Hematopoietic multipotent progenitor cell treated with erythropoietin and hydrocortisone succinate and interleukin-3 and kit ligand, for 6 days (in vitro differentiated cells): ENCODE measurements around the gene PLG.
"Not testable (repeated sequence)": the region's sequence is repeated elsewhere in the genome, so short reads cannot be mapped to it uniquely, and the experiment has no call there.

Experiments used
- DNase-seq: peaks from one replicate; pipeline ENCODE4 v3.0.0-alpha.2; 2015

The PLG gene

GRCh38 chr6:160701918-160702680 is at the start of gene PLG:
TSS of gene PLG (plus strand) at chr6:160702244. CDS start at chr6:160702305, 61 bp downstream.
- DNase-seq: not testable (repeated sequence)

GRCh38 chr6:160659562-160659961 is 42.5 kb upstream of the PLG start:
- no peak for DNase-seq

DNA sequence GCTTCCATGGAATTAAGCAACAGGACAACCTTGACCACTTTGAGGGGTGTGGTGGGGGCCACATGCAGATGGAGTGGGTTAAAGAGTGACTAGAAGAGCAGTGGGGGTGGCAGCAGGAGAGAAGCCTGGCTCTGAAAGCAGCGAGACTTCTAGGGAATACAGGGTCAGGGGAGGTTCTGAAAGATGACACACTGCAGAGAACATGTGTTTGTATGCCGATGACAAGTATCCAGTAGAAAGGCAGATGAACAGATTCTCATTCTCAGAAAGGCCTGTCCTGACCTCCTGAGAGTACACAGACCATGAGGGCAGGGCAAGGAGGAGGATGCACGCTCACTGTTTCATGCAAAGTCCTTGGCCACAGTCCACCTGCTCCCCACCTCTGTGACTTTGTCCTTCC is 40.8 kb upstream of the PLG start:
- DNase-seq: no peak

GRCh38 chr6:160662429-160662828 is 39.6 kb upstream of the PLG start:
- DNase-seq: no peak

GRCh38 chr6:160662842-160663241 is 39.2 kb upstream of the PLG start:
- no peak for DNase-seq

- DNase-seq: not testable (repeated sequence)
Observed at GRCh38 chr6:160664198-160664597, 37.8 kb upstream of the PLG start, which contains the start of gene LPA. TSS of gene LPA (minus strand) at chr6:160664275. CDS start at chr6:160664214, 61 bp downstream.

GRCh38 chr6:160667639-160668481 is 34.2 kb upstream of the PLG start:
- peak; percentile 25 for DNase-seq

DNA sequence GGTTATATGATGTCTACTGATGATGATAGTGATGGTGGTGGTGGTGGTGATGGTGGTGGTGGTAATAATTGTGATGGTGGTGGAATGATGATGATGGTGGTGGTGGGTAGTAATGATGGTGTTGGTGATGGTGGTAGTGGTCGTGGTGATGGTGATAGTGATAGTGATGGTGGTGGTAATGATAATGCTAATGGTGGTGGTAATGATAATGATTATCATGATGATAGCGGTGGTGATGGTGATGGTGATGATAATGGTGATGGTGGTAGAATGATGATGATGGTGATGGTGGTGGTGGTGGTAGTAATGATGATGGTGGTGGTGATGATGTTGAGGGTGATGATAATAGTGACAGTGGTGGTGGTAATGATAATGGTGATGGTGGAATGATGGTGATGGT is 33.5 kb upstream of the PLG start:
- DNase-seq: no peak

DNA sequence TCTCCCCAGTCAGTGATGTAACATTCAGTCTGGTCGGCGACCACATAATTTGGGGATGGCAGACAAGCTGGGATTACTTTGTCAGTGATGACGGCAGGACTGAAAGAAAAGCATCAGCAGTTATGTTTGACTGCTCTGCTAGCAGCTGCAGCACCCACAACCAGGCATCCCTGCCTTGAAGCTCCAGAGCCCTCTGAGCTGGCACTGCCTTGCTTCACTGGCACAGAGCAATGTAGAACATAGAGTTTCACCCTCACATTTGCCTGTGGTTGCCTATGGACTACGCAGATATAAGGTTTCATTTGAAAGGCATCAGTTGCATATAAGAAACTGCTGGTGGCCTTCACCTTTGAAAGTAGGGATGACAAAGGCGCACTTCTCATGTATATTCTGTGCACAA is 25.6 kb upstream of the PLG start:
- DNase-seq: not testable (repeated sequence)

DNA sequence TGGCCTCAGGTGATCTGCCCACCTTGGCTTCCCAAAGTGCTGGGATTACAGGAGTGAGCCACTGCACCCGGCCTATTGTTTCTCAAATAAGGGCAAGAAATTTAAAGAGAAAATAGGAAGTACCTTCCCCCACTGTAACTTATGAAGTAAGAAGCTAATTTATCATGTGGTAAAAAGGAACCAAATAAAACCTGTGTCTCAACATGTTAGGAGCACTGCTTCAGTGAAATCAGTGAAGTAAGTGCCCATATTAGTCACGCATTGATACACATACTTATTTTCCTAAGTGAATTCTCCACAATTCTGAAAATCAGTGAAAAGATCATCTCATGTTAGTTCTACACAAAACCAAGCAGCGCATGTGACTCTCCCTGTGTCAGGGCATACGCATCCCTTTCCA is 23.8 kb upstream of the PLG start:
- peak; percentile 2 for DNase-seq

GRCh38 chr6:160678744-160679401 is 23.2 kb upstream of the PLG start:
- no peak for DNase-seq

- DNase-seq: no peak
Observed at GRCh38 chr6:160679402-160679769, 22.7 kb upstream of the PLG start.

- DNase-seq: not testable (repeated sequence)
Observed at GRCh38 chr6:160685101-160685761, 16.8 kb upstream of the PLG start.

- DNase-seq: no peak
Observed at GRCh38 chr6:160685762-160686450, 16.1 kb upstream of the PLG start.

GRCh38 chr6:160690458-160690857 is 11.6 kb upstream of the PLG start:
- DNase-seq: no peak

DNA sequence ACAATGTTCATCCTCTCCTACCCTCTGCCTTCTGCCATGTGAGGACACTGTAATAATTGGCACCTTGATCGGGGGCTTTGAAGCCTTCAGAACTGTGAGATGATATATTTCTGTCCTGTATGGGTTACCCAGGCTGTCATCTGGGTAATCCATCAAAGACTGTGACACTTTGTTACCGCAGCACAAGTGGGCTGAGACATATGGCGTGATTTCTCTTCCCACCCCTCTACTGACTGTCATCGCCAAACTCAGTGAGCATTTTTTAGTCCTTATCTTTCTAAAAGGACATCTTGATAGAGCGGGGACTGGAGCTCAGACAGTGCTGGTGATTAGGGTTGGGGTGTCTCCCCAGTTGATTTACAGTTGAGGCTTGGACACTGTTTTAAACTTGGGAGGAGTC is 10.4 kb upstream of the PLG start:
- no peak for DNase-seq

DNA sequence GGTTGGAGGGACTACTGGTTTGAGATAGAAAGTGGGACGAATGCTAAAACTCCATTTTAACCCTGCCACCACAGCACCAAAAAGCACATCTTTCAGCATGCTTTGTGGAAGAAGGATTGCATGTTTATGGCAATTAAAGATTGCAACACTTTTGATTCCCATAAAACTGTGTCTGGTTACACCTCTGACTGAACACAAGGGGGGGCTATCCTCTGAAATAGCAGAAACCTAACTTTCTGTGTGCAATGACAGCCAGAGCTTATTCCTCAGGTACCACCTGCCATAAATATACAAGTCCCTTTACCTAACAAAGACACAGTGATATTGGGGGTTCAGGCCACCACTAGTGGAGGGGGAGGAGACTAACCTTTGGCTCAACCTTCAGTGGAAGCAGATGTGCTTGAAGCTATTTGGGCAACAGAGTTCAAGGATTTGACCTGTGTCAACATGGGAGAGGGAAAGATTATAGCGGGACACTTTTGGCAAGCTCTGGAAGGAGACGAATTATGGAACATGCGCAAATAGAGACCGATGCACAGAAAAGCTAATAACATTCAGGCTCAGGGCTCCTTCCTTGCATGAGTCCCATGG is 9.6 kb upstream of the PLG start:
- DNase-seq: peak; percentile 2

DNA sequence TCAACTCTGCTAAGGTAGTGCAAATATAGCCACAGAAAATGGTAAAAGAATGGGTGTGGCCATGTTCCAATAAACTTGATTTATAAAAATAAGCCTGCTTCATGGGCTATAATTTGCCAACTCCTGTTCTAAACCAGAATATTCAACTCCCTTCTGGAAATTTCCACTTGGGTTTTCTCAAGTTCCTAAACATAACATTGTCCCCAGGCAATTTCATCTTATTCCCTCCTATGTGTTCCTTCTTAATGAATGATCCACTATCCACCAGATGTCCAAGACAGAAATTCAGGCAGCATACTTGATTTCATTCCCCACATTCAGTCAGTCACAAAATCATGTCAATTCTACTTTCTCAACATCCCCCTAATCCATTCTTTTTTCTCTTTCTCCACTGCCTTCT is 7.0 kb upstream of the PLG start:
- not testable (repeated sequence) for DNase-seq

GRCh38 chr6:160695622-160696021 is 6.4 kb upstream of the PLG start:
- DNase-seq: not testable (repeated sequence)

DNA sequence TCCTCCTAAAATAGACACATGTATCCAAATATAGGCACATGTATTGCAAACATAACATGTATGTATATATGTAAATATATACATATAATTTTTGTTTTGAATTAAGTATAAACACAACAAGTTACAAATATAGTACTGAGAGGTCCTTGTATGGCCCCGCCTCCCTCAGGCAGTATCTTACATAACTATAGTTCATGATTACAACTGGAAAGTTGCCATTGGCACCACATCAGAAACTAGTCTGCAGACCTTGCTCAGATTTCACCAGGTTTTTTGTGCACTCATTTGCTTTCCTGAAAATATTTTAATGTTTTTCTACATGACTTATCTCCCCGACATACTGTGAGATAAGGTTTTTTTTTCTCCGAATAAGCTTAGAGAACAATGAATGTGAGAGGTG is 5.2 kb upstream of the PLG start:
- not testable (repeated sequence) for DNase-seq

DNA sequence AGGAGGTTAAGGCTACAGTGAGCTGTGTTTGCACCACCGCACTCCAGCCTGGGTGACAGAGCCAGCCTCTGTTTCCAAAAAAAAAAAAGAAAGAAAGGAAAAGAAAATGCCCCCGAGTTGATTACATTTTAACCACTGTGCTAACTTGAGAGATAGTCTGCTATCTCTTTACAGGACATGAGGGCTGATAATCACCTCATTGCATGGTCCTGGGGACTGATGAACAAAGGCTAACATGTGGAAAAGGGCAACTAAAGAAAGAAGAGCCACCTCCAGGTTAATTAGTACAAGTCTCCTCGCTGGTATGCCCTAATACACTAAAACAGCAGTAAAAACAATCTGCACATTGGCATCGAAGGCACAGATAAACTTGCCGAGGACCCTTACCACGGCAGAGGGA is 4.2 kb upstream of the PLG start:
- no peak for DNase-seq

DNA sequence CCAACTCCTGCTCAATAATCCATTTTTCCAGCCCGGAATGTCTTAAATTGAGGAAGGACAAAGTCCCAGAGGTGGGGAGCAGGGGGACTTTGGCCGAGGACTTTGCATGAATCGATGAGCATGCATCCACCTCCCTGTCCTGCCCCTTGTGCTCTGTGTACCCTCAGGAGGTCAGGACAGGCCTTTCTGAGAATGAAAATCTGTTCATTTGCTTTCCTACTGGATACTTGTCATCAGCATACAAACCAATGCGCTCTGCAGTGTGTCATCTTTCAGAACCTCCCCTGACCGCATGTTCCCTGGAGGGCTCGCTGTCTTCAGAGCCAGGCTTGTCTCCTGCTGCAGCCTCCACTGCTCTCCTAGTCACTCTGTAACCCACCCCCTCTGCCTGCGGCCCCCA is 2.6 kb downstream of the PLG start:
- not testable (repeated sequence) for DNase-seq
